Loucy (cell line): ENCODE data around the gene MOSMO.
A peak's percentile ranks its signal among the peaks of the same experiment; 100 is the strongest.

Experiments used
- H2AFZ ChIP-seq: fragments of 200-600 bp; sonication (generic); 2 replicates; pipeline ENCODE4 v1.6.0; 2016; ENCODE audit warnings: antibody characterized with exemption, mild to moderate bottlenecking, low read length, moderate library complexity
- H3F3A ChIP-seq: fragments of 200-600 bp; 2 replicates; pipeline ENCODE4 v1.6.0; 2016; ENCODE audit warnings: antibody characterized with exemption, low read depth, mild to moderate bottlenecking
- H3K27me3 ChIP-seq: fragments of 200-600 bp; sonication (generic); 2 replicates; pipeline ENCODE4 v1.6.1; 2014; ENCODE audit warnings: low read length, mild to moderate bottlenecking; ENCODE audit not compliant: insufficient read depth, poor library complexity, severe bottlenecking
- H3K36me3 ChIP-seq: fragments of 200-600 bp; sonication (generic); 2 replicates; pipeline ENCODE4 v1.6.1; 2016; ENCODE audit warnings: low read length; ENCODE audit not compliant: insufficient read depth
- H3K4me1 ChIP-seq: fragments of 200-600 bp; sonication (generic); 2 replicates; pipeline ENCODE4 v1.5.1; 2014; ENCODE audit warnings: low read length, mild to moderate bottlenecking; ENCODE audit not compliant: insufficient read depth, poor library complexity, severe bottlenecking
- H3K4me2 ChIP-seq: fragments of 200-600 bp; sonication (generic); 2 replicates; pipeline ENCODE4 v1.6.0; 2014; ENCODE audit warnings: antibody characterized with exemption, low read length, low read depth, mild to moderate bottlenecking; ENCODE audit not compliant: poor library complexity, severe bottlenecking
- H3K4me3 ChIP-seq: fragments of 200-600 bp; sonication (generic); 2 replicates; pipeline ENCODE4 v1.5.1; 2014; ENCODE audit warnings: low read length, mild to moderate bottlenecking, mixed read lengths; ENCODE audit not compliant: poor library complexity, severe bottlenecking
- H3K79me2 ChIP-seq: fragments of 200-600 bp; sonication (generic); 2 replicates; pipeline ENCODE4 v1.6.1; 2014; ENCODE audit warnings: low read length; ENCODE audit not compliant: insufficient read depth
- H3K9ac ChIP-seq: fragments of 200-600 bp; sonication (generic); 2 replicates; pipeline ENCODE4 v1.6.0; 2014; ENCODE audit warnings: mild to moderate bottlenecking, low read depth, low read length, moderate library complexity; ENCODE audit not compliant: poor library complexity, severe bottlenecking
- H3K9me2 ChIP-seq: fragments of 200-600 bp; sonication (generic); replicated peaks from 2 replicates; pipeline ENCODE4 v1.6.1; 2016; ENCODE audit warnings: low read depth, low read length, mixed read lengths
- H3K9me3 ChIP-seq: fragments of 200-600 bp; sonication (generic); 2 replicates; pipeline ENCODE4 v1.6.1; 2014; ENCODE audit warnings: mild to moderate bottlenecking, antibody characterized with exemption, low read length, low read depth; ENCODE audit not compliant: insufficient read depth
- H4K20me1 ChIP-seq: fragments of 200-600 bp; sonication (generic); 2 replicates; pipeline ENCODE4 v1.6.0; 2014; ENCODE audit warnings: antibody characterized with exemption, low read length, mild to moderate bottlenecking; ENCODE audit not compliant: insufficient read depth, poor library complexity, severe bottlenecking
- CTCF ChIP-seq: fragments of 200-600 bp; sonication (generic); conservative IDR thresholded peaks from 2 replicates; pipeline ENCODE4 v1.5.1; 2014; ENCODE audit warnings: mild to moderate bottlenecking, antibody characterized with exemption, low read length
- EZH2phosphoT487 ChIP-seq: fragments of 200-600 bp; IDR thresholded peaks from 2 replicates; pipeline ENCODE4 v1.6.1; 2018; ENCODE audit warnings: antibody characterized with exemption, mild to moderate bottlenecking, moderate library complexity, borderline replicate concordance

The MOSMO gene

GRCh38 chr16:22004341-22004740 lies 3.6 kb upstream of the MOSMO start:
- peaks cover 17% of the 10 kb centered on the region for H3K4me1 ChIP-seq
- H3F3A ChIP-seq, result no peaks in the 10 kb centered on the region
- H3K4me2 ChIP-seq, result no peak overlapping the region
- no peak for TF ChIP-seq EZH2phosphoT487
- TF ChIP-seq CTCF, result no peak
- peaks cover 7% of the 10 kb centered on the region for H4K20me1 ChIP-seq
- no peak overlapping the region for H2AFZ ChIP-seq
- no peak overlapping the region for H3K9ac ChIP-seq
- H3K9me3 ChIP-seq, result no peaks in the 10 kb centered on the region
- no peaks in the 10 kb centered on the region for H3K9me2 ChIP-seq
- no peaks in the 10 kb centered on the region for H3K36me3 ChIP-seq
- H3K79me2 ChIP-seq, result peaks cover 12% of the 10 kb centered on the region
- no peaks in the 10 kb centered on the region for H3K27me3 ChIP-seq
- H3K4me3 ChIP-seq, result no peak overlapping the region

- peaks cover 7% of the 10 kb centered on the region for H4K20me1 ChIP-seq
- H3K4me2 ChIP-seq, result no peak overlapping the region
- no peaks in the 10 kb centered on the region for H3K27me3 ChIP-seq
- 0 out of 2 replicates have a peak, but pooled peaks cover 3% of the 10 kb centered on the region for H3F3A ChIP-seq
- TF ChIP-seq CTCF, result no peak
- no peak for TF ChIP-seq EZH2phosphoT487
- H3K4me1 ChIP-seq, result peaks cover 24% of the 10 kb centered on the region
- H3K9me3 ChIP-seq, result no peaks in the 10 kb centered on the region
- no peaks in the 10 kb centered on the region for H3K36me3 ChIP-seq
- no peak overlapping the region for H3K4me3 ChIP-seq
- no peaks in the 10 kb centered on the region for H3K9me2 ChIP-seq
- no peak overlapping the region for H2AFZ ChIP-seq
- H3K9ac ChIP-seq, result no peak overlapping the region
- H3K79me2 ChIP-seq, result peaks cover 19% of the 10 kb centered on the region
These were observed 2.2 kb upstream of the MOSMO start for GRCh38 chr16:22005746-22006145.

- Histone ChIP-seq H3K4me3 (no peak overlapping the region), H3K36me3 (no peaks in the 10 kb centered on the region), H4K20me1 (peaks cover 10% of the 10 kb centered on the region), H3K4me2 (peak overlapping the region; percentile 80), H2AFZ (no peak overlapping the region), H3K9ac (no peak overlapping the region), H3K9me2 (no peaks in the 10 kb centered on the region), H3F3A (0 out of 2 replicates have a peak, but pooled peaks cover 3% of the 10 kb centered on the region), H3K27me3 (no peaks in the 10 kb centered on the region), H3K79me2 (peaks cover 20% of the 10 kb centered on the region), H3K4me1 (peaks cover 29% of the 10 kb centered on the region), H3K9me3 (no peaks in the 10 kb centered on the region)
- TF ChIP-seq CTCF, result no peak
- TF ChIP-seq EZH2phosphoT487, result no peak
These were observed 1.3 kb upstream of the MOSMO start for GRCh38 chr16:22006636-22007035.
